GM18505 (cell line): ENCODE measurements around the gene ACLY.
A peak's percentile ranks its signal among the peaks of the same experiment; 100 is the strongest.

ENCODE experiments used
- ATAC-seq: cut with Tn5 transposase; IDR thresholded peaks from one replicate; pipeline ENCODE4 v1.9.1; 2021; ENCODE audit not compliant: unreplicated experiment
- POLR2A ChIP-seq: IDR thresholded peaks from 4 replicates; pipeline ENCODE4 v1.6.1; 2011; ENCODE audit warnings: borderline replicate concordance; ENCODE audit not compliant: insufficient read depth, insufficient read length; ENCODE audit errors: extremely low read depth

The ACLY gene

DNA sequence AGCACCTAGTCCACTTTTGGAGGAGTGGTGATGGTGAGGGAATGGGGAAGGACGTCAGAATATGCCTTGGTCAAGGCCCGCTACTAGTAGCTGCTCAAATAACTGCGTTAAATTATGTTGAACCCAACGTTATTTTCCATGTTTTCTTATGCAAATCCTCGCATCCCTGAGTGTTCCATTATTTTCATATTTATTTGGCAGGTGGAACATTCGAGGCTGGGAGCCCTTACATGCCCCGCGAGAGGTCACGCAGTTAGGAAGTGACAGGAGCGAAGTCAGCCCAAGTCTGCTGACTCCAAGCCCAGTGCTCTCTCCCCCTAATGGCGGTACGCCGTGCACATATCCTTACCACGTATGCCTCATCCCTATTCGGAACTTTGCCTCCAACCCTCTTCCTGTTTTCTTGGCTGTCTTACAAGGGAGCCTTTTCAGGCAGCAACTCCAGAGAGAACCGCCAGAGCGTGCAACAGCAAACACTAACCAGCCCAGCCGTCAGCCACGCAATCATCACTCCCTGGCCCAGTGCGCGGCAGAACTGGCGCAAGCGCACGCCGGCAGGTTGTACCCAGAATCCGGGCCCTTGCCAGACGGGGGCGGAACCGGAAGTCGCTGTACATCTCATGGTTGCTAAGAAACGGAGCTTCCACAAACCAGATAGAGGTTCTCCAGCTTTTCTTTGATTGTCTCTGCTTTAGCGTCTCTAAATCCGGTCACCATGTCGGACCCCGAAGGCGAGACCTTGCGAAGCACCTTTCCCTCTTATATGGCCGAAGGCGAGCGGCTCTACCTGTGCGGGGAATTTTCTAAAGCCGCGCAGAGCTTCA is 11.5 kb upstream of the ACLY start, which contains the start of gene ODAD4:
Gene ODAD4, plus strand, starts transcription at position 609 of the 824 bp plus-strand sequence. Its CDS starts 107 bp downstream, at position 716.
- peak; percentile 88 for ATAC-seq
- TF ChIP-seq POLR2A: peak; percentile 96

DNA sequence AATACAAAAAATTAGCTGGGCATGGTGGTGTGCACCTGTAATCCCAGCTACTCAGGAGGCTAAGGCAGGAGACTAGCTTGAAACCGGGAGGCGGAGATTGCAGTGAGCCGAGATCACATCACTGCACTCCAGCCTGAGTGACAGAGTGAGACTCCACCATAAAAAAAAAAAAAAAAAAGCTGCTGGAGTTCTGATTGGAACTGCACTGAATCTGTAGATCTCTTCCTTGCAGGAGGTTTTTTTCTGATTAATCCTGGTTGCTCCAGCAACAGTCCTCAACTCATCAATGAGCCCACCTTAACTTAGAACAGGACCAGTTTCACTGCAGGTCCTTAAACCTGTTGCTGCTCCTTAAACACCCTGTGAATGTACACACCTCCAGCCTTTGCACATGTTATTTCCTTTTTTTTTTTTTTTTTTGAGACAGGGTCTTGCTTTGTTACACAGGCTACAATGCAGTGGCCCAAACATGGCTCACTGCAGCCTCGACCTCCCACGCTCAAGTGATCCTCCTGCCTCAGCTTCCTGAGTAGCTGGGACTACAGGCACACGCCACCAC is 10.0 kb upstream of the ACLY start:
- no peak for TF ChIP-seq POLR2A
- no peak for ATAC-seq

DNA sequence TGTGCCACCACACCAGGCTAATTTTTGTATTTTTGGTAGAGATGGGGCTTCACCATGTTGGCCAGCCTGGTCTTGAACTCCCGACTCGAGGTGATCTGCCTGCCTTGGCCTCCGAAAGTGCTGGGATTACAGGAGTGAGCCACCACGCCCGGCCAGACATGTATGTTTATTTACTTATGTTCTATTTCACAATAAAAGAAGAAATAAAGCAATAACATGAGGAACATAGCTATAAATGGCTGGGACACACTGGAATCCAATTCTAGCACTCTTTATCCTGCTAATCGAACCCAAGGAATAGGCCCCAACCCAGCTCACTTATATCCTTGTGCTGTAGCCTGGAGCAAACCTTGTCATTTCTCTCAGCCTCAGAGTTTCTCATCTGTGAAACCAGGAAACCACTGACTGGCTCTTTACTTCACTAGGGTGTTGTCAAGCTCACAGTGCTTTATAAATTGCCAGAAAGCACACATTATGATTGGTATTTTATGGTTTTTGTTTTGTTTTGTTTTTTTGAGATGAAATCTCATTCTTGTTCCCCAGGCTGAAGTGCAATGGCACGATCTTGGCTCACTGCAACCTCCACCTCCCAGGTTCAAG is 7.3 kb upstream of the ACLY start:
- ATAC-seq: no peak
- no peak for TF ChIP-seq POLR2A

DNA sequence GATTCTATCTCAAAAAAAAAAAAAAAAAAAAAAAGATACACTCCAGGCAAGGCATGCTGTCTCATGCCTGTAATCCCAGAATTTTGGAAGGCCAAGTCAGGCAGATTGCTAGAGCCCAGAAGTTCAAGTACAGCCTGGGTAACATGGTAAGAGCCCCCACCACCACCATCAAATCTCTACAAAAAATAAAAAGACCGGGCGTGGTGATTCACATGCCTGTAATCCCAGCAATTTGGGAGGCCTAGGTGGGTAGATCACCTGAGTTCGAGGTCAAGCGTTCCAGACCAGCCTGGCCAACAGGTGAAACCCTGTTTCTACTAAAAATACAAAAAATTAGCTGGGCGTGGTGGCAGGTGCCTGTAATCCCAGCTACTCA is 1.8 kb upstream of the ACLY start:
- TF ChIP-seq POLR2A: no peak
- no peak for ATAC-seq

DNA sequence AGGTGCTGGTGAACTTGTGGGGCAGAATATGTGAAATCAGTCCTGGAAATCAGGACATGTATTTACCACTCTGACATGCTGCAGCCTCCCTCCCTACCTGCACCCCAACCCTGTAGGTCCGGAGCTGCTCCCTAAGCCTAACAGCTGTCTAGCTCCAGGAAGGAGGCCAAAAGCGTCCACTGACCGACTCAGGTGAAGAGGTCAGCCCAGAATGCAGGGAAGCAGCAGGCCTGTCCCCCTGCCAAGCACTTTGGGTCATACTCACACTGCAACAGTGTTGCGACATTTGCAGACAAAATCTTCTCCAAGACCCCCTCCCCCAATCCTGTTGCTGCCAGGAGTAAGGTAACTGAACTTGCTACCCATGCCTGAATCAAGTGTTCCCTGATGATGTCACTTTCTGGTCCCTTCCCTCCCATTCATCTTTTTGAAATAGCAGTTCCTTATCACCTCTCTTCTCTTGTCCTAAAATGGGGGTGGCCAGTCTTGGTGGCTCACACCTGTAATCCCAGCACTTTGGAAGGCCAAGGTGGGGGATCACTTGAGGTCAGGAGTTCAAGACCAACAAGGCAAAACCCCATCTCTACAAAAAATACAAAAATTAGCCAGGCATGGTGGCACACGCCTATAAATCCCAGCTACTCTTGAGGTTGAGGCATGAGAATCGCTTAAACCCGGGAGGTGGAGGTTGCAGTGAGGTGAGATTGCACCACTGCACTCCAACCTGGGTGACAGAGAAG is 1.3 kb upstream of the ACLY start:
- ATAC-seq: no peak

DNA sequence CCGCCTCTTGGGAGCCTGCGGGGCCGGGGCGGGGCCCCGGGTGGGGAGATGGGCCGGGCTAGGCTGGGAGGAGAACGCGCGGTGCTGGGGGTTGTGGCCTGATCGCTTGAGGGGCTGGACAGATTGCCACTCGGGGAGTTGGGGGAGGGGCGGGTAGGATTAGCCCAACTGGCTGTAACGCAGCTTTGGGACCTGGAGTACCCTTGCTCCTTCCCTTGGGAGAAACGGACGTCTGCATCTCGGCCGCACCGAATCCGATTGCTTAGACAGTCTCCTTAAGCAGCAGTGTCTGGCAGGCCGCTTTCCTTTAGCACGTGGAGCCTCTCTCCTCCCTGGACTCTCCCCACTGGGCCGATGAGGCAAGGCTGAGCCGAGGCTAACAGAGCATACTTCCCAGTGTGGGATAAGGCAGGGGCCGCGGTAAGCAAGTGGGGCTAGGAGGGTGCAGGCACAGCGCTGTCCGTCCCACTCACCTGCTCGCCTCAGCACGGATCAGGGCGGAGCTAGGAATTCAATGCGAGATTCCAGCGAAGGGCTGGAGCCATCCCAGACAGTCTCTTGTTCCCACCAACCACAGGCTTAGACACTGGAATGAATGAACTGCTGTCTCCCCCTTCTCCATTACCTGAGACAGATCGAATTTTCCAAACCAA is 540 bp upstream of the ACLY start:
- no peak for TF ChIP-seq POLR2A
- no peak for ATAC-seq

More for the DNA sequence above, 1.3 kb upstream of the ACLY start:
- no peak for TF ChIP-seq POLR2A

DNA sequence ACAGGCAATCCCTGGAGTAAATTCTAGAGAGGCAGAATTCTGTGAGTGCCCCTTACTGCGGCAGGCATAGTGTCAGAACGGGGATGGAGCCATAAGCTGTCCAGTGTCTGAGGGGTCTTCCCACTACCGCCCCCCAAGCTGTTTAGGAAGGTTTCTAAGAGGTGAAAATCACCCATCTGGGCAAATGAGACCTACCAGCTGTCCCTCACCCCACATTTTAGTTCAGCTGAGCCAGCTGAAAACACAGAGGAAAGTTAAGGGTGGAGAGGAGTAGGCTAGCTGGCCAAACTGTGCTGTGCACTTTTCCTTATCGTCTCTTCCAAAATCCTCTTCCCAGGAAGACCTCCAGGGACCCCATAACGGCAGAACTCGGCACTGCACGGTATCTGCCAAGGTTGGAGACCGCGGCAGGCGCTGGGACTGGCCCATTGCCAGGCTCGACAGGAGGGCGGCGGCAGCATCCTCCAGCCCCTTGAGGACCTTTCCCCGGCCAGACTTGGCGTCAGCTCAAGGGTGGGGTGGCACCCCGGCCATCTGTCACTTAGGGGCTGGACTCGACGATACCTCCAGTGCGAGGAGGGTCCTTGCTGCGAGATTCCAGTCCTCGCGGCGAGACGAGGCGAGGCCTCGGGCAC is 955 bp downstream of the ACLY start:
- ATAC-seq: peak; percentile 16
- TF ChIP-seq POLR2A: no peak

DNA sequence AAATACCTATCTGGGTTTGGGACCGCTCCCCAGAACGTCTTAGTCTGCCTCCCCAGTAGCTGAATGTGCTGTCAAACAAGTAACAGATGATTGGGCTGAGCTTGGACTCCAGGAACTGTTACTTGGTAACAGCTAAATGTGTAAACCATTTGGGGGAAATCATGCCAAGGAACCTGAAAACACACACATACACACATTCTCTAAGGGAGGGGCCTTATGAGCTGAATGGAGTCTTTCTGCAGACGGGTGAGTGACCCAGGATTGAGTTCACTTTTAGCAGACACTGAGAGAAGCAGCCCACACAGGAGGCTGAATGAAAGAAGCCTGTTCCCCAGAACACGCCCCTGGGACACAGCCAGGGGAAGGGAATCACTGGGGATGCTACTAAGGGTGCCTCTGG is 1.6 kb downstream of the ACLY start:
- no peak for ATAC-seq
- no peak for TF ChIP-seq POLR2A

DNA sequence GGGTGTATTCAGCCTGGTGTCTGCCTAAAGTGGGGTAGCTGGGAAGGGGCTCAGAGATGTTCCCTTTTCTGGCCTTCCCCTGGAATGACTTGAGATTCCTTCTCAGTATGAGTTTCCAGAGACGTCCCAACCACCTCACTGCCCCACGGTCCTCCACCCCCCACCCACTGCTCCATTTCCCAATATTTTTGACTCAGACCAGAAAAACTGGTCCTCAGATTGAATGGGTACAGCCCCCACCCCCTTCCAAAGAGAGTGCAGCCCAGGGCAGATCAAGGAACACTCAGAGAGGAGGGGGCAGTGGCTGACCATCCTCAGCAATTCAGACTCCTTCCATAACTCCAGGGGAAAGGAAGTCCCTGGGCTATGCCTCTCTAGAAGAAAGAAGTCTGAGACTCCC is 3.2 kb downstream of the ACLY start:
- no peak for TF ChIP-seq POLR2A
- ATAC-seq: no peak

DNA sequence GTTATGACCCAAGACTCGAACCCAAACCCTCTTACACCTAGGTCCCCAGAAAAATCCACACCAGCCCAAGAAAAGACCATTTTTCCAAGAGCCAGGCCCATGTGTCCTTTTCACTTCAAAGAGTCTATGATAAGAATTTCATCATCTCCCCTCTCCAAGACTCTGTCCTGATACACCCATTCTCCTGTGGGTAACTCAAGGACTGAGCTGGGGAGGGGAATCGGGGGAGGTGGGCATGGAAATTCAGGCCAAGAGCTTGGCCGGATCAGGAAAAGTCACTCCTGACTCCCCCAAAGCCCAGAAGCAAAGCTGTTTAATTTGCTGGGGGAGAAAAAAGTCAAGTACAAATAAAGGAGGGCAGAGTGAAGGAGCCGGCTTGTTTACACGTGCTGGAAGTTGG is 3.7 kb downstream of the ACLY start:
- ATAC-seq: no peak
- no peak for TF ChIP-seq POLR2A

DNA sequence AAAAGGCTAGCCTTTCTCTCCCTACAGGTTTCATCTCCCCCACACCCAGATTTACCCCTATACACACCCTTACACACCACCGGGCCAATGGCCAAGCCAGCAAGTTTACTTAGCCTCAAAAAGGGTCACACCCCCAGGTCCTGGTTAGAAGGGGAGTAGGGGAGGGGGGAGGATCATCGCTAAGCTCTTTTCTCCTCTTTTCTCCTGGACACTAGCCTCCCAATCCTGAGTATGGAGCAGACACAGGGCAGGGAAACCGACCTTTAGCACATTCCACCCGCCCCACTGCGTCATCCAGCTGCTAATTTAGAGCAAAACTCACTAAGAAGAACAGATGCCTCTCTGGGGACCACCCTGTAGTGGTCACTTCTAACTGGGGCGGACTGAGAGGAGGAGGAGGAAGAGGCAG is 4.4 kb downstream of the ACLY start:
- no peak for TF ChIP-seq POLR2A
- no peak for ATAC-seq

DNA sequence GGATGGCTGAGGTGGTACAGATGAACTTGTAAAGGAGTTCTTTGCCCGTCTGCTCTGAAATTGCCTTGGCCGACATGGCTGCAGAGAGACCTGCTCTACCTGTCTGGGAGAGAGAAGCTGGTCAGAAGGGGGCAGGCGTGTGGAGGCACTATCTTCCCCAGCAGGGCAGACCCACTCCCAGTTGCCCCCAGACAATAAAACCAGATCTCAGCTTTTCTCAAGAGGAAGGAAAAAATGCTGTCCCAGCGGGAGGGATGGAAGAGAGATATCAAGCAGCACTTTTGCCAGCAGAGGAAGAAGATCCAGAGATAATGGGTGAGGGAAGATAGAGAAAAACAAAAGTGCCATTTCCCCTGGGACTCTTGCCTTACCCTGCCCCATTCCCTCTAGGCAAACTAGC is 5.0 kb downstream of the ACLY start:
- no peak for TF ChIP-seq POLR2A
- no peak for ATAC-seq
